Measurements from ENCODE around the gene RPS27L.

The RPS27L gene

DNA sequence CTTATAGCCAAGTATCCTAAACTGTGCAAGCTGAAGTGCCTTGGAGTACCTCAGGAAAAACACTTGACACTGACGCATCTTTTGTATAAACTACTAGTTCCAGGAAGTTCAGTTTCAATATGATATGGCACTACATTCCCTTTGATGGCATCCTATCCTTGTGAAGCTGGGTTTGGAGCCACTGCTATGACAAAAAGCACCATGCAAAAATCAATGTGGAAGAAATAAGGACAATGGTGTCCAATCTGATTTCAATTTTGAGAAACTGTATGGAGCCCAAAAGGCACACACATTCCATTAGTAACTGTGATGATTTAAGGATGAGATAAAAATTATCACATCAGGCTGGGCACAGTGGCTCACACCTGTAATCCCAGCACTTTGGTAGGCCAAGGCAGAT lies 5.6 kb downstream of the RPS27L start:
- in situ Hi-C loops (cut with HindIII; ENCODE audit: low sequenced_read_pairs) = no loop called here

DNA sequence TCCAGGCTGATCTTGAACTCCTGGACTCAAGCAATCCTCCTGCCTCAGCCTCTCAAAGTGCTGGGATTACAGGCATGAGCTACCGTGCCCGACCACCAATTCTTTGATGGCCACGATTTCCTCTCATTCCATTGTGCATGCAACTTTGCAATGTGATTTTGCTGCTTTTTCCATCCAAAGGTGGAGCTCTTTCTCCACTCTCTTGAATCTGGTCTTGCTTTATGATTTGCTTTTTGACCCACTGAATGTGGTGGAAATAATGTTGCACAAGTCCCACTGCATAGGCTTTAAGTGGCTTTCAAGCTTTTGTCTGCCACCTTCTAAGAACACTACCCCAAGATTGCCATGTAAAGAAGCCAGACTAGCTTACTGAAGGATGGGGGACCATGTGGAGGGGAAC lies 10.6 kb downstream of the RPS27L start:
- in situ Hi-C loops (cut with HindIII; ENCODE audit: low sequenced_read_pairs) = no loop called here

DNA sequence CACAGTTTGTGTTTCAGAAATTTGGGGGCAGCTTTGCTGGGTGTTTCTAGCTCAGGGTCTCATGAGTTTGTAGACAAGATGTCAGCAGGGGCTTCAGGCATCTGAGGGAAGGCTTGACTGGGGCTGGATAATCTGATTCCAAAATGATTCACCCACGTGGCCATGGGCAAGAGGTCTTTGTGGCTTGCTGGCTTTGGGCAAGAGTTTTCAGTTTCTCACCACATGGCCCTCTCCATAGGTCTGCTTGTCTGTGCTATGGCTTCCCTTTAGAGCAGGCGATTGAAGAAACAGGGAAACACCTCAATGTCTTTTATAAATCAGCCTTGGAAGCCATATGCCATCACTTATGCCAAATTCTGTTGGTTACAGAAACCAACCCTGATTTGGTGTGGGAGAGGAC lies 11.9 kb downstream of the RPS27L start:
- in situ Hi-C loops (cut with HindIII; ENCODE audit: low sequenced_read_pairs) = no loop called here

DNA sequence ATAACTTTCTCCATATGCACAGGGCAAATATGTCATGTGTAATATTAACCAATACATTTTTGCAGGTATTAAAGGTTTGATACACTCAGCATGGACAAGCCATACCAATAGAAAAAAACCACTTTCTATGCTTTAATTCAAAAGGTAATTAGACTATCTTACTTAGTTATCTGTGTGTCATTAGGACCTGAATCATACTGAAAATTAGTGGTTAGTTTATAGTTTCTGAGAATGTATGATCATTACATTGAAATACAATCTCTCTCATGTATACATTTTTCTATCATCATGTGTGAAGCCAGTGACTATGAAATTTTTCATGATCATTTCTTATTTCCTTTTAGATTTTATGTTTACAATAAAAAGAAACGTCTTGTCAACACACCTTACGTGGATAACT lies 16.3 kb downstream of the RPS27L start:
- in situ Hi-C loops (cut with HindIII; ENCODE audit: low sequenced_read_pairs) = no loop called here

DNA sequence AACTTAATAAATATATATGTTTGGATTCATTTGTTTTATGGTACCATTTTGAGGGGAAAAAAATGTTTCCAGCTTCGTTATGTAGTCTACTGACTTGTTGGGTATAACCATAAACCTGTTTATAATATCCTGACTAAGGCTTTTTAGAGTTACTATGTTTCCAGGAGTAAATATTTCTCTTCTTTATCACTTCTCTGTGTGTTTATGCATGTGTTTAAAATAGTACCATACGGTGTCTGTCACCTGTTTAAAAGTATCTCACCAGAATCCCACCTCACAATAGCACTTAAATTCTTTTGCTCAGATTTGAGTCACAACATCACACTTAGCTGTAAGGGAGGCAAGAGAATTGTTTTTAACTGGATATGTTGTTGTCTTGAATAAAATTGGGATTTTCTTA lies 20.5 kb downstream of the RPS27L start:
- in situ Hi-C loops (cut with HindIII; ENCODE audit: low sequenced_read_pairs) = no loop called here

DNA sequence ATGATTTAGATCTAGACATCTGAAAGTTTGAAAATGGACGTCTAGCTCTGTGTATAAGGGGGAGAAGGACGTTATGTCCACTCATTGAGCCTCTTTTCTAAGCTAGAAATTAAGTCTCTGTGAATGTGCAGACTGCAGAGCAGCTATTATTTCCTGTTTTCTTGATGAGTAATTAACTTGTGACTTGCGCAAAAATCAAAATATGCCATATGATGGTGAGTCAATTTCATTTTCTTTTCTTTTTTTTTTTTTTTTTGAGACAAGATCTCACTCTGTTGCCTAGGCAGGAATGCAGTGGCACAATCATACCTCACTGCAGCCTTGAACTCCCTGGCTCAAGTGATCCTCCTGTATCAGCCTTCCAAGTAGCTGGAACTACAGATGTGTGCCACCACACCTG lies 21.5 kb downstream of the RPS27L start:
- in situ Hi-C loops (cut with HindIII; ENCODE audit: low sequenced_read_pairs) = no loop called here

DNA sequence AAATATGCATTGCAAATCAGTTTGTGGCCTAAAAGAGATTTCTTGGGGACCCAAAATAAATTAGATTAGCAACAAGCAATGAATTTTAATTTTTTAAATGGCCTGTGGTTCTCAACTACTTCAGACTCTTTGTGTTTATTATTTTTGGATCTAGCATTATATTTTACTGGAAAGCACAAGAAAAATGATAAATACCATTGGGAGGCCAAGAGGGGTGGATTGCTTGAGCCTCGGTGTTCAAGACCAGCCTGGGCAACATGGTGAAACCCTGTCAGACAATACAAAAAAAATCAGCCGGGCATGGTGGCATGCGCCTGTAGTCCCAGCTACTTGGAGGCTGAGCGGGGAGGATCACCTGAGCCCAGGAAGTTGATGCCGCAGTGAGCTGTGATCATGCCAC lies 22.0 kb downstream of the RPS27L start:
- in situ Hi-C loops (cut with HindIII; ENCODE audit: low sequenced_read_pairs) = no loop called here

DNA sequence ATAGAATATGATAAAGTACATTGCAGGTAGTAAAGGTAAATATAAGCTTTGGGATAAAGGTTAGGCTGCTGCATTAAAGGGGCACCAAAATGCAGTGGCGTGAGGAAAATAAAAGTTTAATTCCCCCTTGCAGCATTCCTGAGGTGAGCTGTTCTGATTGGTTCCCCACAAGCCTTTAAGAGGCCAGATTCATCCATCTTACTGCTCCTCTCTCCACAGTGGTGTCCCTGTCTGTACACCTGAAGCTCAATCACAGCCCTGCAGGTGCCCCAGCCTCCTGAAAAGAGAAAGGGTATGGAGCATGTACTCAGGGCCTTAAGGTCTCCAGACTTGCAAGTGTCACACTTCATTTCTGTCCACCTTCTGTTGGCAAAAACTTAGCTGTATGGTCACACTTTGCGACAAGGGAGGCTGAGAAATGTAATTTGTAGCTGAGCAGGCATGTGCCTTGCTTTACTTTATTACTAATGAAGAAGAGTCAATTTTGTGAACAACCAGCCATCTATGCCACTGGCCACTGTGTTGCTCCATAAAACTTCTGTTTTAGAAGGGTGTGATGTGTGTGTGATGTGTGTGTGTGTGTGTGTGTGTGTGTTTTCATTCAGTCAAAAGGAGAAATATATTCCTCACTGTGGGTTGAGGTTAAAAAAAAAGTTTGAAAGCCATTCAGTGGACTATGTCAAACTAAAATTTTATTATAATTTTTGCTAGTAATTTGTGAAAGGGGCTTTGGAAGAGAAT lies 22.9 kb downstream of the RPS27L start:
- in situ Hi-C loops (cut with HindIII; ENCODE audit: low sequenced_read_pairs) = no loop called here

DNA sequence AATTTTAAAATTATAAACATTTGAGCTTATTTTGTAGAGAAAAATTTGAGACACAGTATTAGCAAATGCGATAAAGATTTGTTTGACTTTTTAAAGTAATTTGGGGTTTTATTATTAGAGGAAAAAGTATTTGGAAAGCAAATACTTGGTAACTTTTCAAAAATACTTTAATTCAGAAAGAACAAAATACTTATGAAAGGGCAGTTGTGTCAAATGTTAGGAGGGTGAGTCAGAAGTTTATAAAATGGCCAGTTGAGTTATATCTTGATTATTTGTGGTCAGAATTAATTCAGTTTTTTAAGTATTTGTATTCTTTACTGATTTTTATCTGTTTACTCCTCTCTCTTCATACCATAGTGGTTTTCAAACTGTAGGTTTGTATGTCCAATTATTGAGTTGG lies 23.5 kb downstream of the RPS27L start:
- in situ Hi-C loops (cut with HindIII; ENCODE audit: low sequenced_read_pairs) = no loop called here

DNA sequence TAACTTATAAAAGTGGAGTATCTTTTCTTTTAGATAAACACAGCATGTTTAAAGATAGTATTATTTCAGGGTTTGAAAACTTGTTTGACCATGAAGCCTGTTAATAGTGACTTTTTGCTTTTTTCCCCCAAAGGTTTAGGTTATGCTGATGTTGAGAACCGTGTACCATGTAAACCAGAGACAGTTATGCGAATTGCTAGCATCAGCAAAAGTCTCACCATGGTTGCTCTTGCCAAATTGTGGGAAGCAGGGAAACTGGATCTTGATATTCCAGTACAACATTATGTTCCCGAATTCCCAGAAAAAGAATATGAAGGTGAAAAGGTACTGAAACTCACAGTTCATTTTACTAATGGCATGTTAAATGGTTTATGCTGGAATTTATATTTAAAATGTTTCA lies 30.6 kb downstream of the RPS27L start:
- in situ Hi-C loops (cut with HindIII; ENCODE audit: low sequenced_read_pairs) = no loop called here

DNA sequence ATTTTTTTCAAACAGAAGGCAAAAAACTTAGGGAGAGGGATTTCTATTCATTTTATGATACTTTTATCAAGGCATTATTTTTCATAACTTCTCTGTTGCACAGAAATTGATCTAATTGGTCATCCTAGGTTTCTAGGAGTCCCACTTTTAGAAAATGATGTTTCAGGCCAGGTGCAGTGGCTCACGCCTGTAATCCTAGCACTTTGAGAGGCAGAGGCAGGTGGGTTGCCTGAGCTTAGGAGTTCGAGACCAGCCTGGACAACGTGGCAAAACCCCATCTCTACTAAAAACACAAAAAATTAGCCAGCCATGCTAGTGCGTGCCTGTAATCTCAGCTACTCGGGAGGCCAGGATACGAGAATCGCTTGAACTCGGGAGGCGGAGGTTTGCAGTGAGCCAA lies 32.8 kb downstream of the RPS27L start:
- in situ Hi-C loops (cut with HindIII; ENCODE audit: low sequenced_read_pairs) = no loop called here

DNA sequence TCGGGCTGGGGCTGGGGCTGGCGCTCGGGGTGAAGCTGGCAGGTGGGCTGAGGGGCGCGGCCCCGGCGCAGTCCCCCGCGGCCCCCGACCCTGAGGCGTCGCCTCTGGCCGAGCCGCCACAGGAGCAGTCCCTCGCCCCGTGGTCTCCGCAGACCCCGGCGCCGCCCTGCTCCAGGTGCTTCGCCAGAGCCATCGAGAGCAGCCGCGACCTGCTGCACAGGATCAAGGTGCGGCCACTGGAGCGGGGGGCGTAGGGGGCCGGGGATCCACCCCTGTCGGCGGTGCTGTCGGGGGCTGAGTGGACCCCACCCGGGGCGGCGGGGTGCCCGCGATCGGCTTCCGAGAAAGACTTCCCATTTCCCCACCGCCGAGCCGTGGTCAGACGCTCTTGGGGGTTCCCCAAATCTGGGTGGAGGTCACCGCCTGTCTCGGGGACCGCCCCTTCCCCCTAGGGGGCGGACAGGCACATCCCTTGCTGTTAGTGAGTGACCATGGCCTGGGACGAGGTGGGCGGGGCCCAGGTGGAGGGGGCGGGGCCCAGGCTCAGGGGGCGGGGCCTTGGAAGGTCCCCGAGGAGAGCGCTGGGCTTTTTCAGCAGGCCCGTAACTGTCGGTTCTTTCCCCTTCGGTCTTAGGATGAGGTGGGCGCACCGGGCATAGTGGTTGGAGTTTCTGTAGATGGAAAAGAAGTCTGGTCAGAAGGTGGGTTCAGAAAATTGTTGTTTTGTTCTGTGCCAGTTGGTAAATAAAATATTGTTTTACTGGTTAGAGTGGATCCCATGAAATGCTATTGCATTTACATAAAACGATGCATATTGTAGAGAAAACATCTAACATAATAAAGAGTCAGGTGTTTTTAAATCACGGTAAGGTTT lies 35.0 kb downstream of the RPS27L start:
- in situ Hi-C loops (cut with HindIII; ENCODE audit: low sequenced_read_pairs) = no loop called here

DNA sequence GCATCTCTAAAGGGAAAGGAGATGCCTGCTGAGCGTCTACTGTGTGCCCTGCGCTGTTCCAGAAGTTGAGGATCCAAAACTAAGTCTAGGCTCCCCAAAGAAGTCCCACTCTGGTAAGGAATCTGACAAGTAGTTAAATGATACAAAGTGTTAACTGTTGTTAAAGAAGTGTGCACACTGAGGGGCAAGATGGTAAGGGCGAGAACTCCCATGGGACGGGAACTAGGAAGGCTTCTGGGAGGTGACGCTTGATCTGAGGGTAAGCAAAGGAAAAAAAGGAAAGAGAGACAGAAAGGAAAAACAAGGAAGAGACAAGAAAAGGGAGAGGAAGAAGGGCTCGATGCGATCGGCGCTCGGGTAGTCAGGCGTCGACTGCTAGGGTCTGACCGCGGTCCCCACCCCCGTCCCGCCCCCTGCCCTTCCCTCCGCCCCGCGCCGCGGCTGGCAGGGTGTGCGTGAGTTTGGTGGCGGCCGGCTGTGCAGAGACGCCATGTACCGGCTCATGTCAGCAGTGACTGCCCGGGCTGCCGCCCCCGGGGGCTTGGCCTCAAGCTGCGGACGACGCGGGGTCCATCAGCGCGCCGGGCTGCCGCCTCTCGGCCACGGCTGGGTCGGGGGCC lies 35.8 kb downstream of the RPS27L start, which contains the start of gene LACTB:
Gene LACTB (plus strand): TSS at position 480 of the 620 bp plus-strand sequence. CDS start 11 bp downstream, at position 491.
- in situ Hi-C loops (cut with HindIII; ENCODE audit: low sequenced_read_pairs) = no loop called here

DNA sequence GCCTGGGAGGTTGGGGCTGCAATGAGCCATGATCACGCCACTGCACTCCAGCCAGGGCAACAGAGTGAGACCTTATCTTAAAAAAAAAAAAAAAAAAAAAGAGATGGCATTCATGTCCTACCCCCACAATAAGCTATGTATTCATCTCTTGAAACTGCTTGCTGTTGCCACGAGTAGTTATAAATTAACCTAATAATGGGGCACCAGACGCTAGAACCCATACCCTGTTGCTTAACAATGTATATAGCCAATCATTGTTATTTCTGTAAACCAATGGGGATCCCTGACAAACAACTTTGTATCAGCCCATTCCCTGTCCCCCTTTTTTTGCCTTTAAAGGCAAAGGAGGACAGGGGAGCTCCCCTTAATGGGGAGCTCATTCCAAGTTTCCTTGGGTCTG lies 38.4 kb downstream of the RPS27L start:
- in situ Hi-C loops (cut with HindIII; ENCODE audit: low sequenced_read_pairs) = no loop called here

DNA sequence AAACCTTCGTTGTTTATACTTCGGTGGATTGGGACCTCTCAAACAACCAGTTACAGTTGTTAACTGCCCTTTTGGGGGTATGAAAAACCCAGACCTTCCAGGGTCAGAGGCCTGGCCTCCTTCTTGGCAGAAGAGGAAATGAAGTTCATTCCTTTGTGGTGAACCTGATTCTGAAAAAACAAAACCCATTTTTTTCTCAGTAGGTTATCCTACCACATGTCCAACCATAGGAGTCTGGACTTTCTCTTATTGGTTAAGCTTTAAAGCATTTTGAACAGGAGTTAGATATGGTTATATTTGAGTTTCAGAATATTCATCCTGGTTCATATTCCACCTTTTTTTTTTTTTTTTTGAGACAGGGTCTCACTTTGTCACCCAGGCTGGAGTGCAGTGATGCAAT lies 42.8 kb downstream of the RPS27L start:
- in situ Hi-C loops (cut with HindIII; ENCODE audit: low sequenced_read_pairs) = no loop called here

DNA sequence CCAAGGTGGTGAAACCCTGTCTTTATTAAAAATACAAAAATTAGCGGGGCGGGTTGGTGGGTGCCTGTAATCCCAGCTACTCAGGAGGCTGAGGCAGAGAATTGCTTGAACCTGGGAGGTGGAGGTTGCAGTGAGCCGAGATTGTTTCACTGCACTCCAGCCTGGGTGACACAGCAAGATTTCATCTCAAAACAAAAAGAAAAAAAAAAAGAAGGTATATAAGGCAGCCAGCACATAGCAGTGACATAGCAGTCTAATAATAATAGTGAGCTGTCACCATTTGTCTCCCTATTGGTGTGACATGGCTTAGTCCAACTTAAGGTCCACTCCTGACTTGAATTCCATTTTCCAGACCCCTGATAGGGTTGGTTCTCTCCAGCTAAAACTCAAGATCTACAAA lies 44.4 kb downstream of the RPS27L start:
- in situ Hi-C loops (cut with HindIII; ENCODE audit: low sequenced_read_pairs) = no loop called here

DNA sequence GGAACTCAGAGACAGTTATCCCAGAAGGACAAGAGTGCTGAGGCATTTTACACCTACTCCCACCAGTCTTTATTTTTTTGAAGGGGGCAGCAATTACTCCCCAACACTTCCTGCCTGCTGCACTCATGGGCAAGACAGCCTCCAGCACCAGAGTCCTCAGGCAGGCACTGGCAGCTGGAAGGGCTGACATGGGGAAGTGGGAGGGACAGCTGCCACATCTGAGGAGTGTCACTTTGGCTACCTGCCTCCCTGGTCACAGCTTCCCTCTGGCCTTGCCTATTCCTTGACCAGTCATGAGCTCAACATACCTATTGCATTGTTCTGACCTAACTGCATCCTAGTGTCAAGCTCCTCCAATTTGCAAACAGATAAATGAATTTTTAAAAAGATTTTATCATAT lies 45.8 kb downstream of the RPS27L start:
- in situ Hi-C loops (cut with HindIII; ENCODE audit: low sequenced_read_pairs) = no loop called here

DNA sequence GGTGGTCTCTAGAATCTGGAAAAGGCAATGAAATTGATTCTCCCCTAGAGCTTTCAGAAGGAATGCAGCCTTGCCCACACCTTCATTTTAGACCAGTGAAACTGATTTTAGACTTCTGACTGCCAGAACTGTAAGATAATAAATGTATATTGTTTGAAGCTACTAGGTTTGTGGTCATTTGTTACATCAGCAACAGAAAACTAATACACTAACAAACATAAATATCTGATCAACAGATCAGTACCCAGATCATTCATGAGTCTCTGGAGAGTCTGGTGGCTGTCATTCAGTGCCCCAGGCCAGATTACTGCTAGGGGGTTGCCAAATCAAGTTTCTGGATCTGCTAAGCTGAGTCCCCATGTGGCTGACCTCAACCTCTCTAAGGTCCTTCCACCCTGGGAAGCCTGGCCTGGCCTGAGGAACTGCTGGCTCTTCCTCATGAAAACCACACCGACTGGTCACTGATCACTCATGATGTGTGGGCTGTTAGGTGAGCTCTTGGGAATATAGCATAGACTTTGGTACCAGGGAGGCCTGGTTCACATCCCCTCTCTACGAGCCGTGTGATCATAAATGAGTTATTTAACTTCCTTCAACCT lies 46.8 kb downstream of the RPS27L start:
- in situ Hi-C loops (cut with HindIII; ENCODE audit: low sequenced_read_pairs) = no loop called here

DNA sequence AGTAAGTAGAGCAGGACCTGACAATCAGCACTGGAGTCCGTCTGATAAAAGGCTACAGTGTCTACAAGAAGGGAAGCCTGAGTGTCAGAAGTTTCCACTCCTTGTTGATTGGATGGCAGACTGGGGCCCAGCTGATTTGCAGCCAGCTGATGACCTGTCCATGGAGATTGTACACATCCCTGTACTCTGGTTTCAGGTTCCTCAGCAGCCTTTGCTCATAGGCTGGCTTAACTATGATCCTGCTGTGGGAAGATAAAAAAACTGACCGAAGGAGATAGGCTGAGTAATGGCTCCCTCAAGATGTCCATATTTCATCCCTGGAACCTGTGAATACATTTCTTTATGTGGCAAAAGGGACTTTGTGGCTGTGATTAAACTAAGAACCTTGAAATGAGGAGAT lies 47.4 kb downstream of the RPS27L start:
- in situ Hi-C loops (cut with HindIII; ENCODE audit: low sequenced_read_pairs) = no loop called here

DNA sequence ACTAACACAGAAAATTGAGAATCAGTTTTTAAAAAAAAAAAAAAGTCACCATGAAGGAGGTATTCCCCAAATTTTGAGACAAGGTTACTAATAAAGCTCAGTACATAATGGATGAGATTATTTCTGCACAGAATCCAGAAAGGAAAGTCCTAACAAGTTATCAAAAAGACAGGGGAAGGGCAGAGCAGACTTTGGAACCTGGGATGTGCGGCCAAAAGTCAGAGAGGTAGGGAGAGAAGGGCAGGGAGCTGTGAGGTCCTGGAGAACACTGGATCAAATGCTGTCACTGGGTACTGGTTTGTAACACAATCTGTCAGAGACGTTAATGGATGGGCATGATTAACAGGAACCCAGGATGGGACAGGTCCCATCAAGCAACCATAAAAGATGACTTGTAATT lies 47.8 kb downstream of the RPS27L start:
- in situ Hi-C loops (cut with HindIII; ENCODE audit: low sequenced_read_pairs) = no loop called here

DNA sequence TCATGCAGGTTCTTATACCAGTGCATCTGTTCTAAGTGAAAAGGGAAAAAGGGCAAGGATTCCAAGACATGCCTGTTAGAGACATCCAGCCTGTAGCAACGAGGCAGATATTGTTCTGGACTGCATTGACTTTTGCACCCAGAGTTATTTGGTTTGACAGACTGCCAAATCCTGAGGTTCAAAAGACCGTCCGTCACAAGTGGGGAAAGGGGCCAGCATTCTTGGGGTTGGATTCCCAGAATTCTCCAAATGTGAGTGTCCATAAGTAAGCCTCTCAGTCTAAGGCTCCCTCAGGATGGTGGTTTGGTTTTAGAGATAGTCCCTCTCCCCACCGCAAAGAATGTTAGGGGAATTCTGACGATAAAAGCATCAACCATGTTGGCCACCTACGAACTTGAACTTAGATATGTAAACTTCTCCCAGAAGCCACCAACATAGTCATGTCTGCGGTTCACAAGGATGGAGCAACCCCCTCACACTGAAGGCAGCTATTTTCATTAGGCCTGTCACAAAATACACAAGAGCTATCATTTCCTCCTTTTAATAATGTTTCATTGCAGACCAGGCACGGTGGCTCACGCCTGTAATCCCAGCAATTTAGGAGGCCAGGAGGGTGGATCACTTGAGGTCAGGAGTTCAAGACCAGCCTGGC lies 49.3 kb downstream of the RPS27L start:
- in situ Hi-C loops (cut with HindIII; ENCODE audit: low sequenced_read_pairs) = no loop called here
